GM12801 (cell line): ENCODE data around the gene MTRF1L.

Source experiments
- TF ChIP-seq, protein P1 (sequence below): IDR thresholded peaks from one replicate; pipeline ENCODE4 v1.5.1; 2011; ENCODE audit warnings: control low read depth; ENCODE audit not compliant: insufficient read length; ENCODE audit errors: extremely low read depth

MTRF1L gene

DNA sequence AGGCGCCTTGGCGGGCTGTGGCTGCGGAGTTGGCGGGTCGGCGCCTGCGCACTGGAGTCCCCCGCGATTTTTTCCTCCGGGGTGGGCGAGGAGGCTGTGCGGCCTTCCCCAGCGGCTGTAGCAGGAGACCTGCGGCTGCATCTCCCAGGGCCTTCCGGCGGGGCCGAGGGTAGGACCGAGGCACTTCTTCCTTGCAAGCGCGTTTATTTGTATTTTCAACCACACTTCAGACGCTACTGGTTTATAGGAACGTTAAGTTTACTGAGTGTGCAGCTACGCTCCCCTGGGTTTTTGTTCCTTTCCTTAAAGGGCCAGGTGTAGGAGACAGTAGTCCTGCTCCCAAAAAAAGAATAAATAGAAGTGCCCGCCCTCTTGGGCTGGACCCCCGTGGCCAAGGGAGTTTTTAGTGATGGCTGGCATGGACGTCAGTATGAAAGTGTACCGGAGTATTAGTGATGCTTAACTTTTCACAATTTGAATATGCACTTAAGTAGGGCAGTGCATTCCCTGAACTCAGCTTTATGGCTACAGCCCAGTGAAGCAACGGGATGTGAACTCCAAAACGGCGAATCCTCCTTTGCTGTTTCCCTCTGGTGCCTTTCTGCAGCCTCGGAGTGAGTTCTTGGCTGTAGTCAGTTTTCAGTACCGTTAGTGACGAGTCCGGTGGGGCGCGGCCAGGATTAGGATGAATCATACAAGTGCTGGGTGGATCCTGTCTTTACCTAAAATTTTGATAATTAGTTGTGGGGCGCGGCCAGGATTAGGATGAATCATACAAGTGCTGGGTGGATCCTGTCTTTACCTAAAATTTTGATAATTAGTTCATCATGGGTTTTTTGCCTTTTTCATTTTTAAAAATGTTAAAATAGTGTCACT lies 18.6 kb downstream of the MTRF1L start:
- TF ChIP-seq, protein P1, sequence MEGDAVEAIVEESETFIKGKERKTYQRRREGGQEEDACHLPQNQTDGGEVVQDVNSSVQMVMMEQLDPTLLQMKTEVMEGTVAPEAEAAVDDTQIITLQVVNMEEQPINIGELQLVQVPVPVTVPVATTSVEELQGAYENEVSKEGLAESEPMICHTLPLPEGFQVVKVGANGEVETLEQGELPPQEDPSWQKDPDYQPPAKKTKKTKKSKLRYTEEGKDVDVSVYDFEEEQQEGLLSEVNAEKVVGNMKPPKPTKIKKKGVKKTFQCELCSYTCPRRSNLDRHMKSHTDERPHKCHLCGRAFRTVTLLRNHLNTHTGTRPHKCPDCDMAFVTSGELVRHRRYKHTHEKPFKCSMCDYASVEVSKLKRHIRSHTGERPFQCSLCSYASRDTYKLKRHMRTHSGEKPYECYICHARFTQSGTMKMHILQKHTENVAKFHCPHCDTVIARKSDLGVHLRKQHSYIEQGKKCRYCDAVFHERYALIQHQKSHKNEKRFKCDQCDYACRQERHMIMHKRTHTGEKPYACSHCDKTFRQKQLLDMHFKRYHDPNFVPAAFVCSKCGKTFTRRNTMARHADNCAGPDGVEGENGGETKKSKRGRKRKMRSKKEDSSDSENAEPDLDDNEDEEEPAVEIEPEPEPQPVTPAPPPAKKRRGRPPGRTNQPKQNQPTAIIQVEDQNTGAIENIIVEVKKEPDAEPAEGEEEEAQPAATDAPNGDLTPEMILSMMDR: no peak

DNA sequence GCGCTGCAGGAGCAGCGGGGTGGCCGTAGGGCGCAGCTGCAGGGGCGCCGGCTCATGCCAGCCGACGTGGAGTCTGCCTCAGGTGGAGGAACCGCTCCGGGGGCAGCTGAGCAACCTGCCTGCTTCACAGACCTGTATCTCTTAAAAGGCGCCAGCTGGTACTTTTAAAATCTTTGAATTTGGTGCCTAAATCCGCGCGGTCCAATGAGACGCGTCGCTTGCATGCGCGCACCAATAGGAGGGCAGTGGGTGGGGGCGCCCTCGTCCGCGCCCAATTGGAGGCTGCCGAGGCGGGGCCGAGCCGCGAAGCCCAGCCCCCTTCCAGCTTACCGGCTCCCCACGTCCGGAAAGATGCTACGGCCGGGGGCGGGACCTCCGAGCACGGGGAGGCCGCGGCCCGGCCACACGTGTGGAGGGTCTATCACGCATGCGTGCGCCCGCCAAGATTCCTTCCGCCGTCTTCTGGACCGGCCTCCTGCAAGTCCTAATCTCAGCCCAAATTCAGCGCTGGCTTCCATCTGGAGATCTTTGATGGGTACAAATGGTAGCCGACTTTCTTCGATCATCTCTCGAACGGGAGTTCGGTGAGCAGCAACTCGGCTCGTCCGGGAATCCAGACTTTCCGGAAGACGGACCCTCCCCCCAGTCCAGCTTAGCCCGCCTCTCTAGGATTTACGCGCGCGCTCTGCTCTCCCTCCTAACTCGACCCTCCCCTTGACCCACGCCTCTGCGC lies 19.4 kb downstream of the MTRF1L start, which contains the start of gene FBXO5:
TSS of gene FBXO5 (minus strand) at position 138 of the 733 bp plus-strand sequence. CDS start at position 56, 82 bp downstream.
- TF ChIP-seq, protein P1: no peak

- TF ChIP-seq, protein P1: no peak
Observed at GRCh38 chr6:152981989-152982903, 20.3 kb downstream of the MTRF1L start.

DNA sequence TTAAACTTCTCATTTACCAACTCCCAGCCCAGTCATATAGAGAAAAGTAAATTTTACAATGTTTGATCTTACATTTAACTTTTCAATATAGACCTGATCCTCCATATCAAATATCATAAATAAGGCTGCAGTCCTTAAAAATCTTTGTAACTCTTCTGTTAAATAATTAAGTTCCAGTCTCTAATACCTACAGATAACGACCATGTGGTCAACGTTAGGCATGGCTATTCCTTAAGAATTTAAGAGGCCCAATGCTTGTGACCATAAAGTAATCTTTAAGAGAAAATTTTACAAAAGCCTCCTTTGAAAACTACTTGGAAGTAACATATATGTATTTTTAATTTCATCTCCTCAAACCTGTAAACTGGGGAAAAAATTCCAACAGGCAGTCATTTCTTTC lies 21.3 kb downstream of the MTRF1L start:
- TF ChIP-seq, protein P1: no peak

DNA sequence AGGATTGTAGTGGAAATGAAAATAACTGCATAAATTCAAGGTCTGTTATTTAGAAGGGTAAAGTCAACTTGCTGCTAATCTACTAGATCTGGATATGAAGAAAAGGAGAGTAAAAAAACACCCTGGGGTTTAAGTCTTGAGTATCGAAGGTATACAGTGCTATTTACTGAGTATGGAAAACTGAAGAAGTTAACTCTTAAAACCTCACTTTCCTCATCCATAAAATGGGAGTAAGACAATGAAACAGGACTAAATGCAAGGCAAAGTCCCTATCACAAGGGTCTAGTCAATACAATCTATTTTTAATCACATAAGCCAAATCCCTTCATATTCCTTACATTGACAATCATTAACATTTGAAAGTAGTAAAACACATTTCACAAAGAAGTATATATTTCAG lies 21.9 kb downstream of the MTRF1L start:
- TF ChIP-seq, protein P1: no peak

- TF ChIP-seq, protein P1: no peak
Observed at GRCh38 chr6:152979116-152979515, 23.4 kb downstream of the MTRF1L start.
